ENCODE data around the gene IL20.

The IL20 gene

DNA sequence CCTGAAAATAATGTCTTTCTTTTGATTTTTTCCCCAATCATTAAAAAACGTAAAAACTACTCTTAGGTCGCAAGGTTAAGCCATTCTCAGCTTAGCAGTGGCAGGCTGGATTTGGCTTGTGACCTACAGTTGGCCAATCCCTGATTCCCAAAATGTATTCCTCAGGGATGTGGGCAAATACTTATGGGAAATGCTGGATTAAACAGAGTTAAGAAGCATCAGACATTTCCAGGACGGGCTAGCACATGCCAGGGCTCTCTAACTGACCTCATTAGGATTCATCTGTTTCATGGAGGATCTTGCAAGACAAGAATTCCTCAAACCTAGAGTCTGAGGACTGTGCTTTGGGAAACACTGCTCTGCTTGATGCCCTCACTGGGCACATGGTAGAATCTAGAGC lies 30.8 kb downstream of the IL20 start:
- Histone ChIP-seq H3K27ac (ENCODE audit: low read length) (no peak overlapping the region), H3K9ac (ENCODE audit: low read length) (no peak overlapping the region)

DNA sequence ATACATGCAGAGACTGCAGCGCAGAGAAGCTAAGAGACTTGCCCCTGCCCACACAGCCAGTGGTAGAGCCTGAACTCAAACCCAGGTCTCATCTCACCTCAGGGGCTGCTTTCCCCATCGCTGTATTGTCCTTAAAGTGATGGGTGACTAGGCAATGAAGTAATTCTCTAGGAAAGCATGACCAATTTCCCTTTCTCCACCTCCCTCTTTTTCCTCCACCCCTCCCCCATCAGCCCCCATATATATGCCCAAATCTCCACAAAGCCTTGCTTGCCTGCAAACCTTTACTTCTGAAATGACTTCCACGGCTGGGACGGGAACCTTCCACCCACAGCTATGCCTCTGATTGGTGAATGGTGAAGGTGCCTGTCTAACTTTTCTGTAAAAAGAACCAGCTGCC lies 31.8 kb downstream of the IL20 start, which contains the start of gene IL24:
TSS of gene IL24 (plus strand) at position 269 of the 400 bp plus-strand sequence. CDS start 390 bp downstream, outside the sequence.
- no peaks in the 10 kb centered on the region for H3K9me3 ChIP-seq (ENCODE audit: control insufficient read depth, low read depth, low read length)
- no peaks in the 10 kb centered on the region for H3K27me3 ChIP-seq (ENCODE audit: control insufficient read depth, insufficient read depth, low read length)
- H3K27ac ChIP-seq (ENCODE audit: low read length) = no peak within 1 kb of the TSS
- no peaks in the 10 kb centered on the region for H3K36me3 ChIP-seq (ENCODE audit: control insufficient read depth, low read depth, low read length)
- no peaks in the 10 kb centered on the region for H3K4me1 ChIP-seq (ENCODE audit: control insufficient read depth, low read depth, low read length)
- no peak within 1 kb of the TSS for H3K4me3 ChIP-seq (ENCODE audit: low read length)
- no peak within 1 kb of the TSS for H3K9ac ChIP-seq (ENCODE audit: low read length)

More for the DNA sequence above, 30.8 kb downstream of the IL20 start:
- Histone ChIP-seq H3K4me1 (ENCODE audit: control insufficient read depth, low read depth, low read length) (no peaks in the 10 kb centered on the region), H3K4me3 (ENCODE audit: low read length) (no peak overlapping the region), H3K36me3 (ENCODE audit: control insufficient read depth, low read depth, low read length) (no peaks in the 10 kb centered on the region), H3K9me3 (ENCODE audit: control insufficient read depth, low read depth, low read length) (no peaks in the 10 kb centered on the region), H3K27me3 (ENCODE audit: control insufficient read depth, insufficient read depth, low read length) (no peaks in the 10 kb centered on the region)

DNA sequence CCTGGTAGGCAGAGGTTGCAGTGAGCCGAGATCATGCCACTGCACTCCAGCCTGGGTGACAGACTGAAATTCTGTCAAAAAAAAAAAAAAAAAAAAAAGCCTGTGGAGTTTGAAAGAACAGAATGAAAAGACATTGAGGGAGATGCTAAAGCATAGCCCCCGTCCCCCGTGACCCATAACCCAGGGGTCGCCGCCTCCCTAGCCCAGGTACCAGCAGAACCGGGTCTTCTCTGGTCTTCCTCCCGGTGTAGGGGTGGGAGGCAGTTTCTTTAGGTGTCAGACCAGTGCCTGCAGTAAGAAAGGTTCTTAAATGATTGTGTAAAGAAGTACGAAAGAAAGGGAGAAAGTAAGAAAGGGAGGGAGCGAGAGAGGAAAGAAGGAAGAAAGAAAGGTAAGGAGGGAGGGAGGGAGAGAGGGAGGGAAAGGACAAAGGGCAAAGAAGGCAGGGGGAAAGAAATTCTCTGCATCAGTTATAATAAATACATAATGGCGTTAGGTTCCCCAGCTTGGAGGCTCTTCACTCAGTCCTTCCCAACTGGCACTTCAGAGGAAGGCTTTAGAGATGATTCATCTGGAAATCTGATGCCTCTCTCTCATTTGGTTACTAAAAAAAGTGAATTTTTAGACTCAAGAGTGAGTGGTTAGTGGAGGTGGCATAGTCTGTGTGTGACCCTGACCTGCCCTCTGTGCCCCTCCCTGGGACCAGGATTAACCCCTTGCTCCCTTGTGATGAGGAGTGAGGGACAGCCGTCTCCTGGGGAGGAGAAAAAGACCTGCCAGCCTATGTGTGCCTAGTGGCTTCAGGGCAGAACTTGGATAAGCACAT lies 32.9 kb downstream of the IL20 start:
- Histone ChIP-seq H3K27me3 (ENCODE audit: control insufficient read depth, insufficient read depth, low read length) (no peaks in the 10 kb centered on the region), H3K36me3 (ENCODE audit: control insufficient read depth, low read depth, low read length) (no peaks in the 10 kb centered on the region), H3K4me3 (ENCODE audit: low read length) (no peak overlapping the region), H3K27ac (ENCODE audit: low read length) (no peak overlapping the region), H3K4me1 (ENCODE audit: control insufficient read depth, low read depth, low read length) (no peaks in the 10 kb centered on the region), H3K9me3 (ENCODE audit: control insufficient read depth, low read depth, low read length) (no peaks in the 10 kb centered on the region), H3K9ac (ENCODE audit: low read length) (no peak overlapping the region)

DNA sequence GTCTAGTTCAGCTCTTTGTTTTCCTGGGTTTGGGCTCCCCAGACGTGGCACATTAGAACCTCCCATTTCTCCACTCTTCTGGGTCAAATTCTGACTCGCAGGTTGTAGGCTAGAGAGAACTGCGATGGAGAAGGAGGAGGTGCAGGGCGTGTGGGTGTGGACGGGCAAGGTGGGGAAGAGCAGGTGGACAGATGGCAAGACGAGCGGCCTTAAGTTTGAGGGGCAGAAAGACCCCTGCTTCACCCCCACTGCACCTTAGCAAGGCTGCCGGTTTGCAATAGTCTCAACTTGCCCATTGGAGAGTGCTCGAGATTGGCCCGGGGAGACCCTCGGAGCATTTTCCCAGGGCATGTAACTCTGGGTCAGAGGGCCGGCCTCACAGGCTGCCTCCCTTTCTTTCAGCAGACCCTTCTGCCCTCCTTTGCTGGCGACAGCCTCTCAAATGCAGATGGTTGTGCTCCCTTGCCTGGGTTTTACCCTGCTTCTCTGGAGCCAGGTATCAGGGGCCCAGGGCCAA lies 33.5 kb downstream of the IL20 start:
- Histone ChIP-seq H3K27ac (ENCODE audit: low read length) (no peak overlapping the region), H3K9me3 (ENCODE audit: control insufficient read depth, low read depth, low read length) (no peaks in the 10 kb centered on the region), H3K4me1 (ENCODE audit: control insufficient read depth, low read depth, low read length) (no peaks in the 10 kb centered on the region), H3K27me3 (ENCODE audit: control insufficient read depth, insufficient read depth, low read length) (no peaks in the 10 kb centered on the region), H3K36me3 (ENCODE audit: control insufficient read depth, low read depth, low read length) (no peaks in the 10 kb centered on the region), H3K4me3 (ENCODE audit: low read length) (no peak overlapping the region), H3K9ac (ENCODE audit: low read length) (no peak overlapping the region)

DNA sequence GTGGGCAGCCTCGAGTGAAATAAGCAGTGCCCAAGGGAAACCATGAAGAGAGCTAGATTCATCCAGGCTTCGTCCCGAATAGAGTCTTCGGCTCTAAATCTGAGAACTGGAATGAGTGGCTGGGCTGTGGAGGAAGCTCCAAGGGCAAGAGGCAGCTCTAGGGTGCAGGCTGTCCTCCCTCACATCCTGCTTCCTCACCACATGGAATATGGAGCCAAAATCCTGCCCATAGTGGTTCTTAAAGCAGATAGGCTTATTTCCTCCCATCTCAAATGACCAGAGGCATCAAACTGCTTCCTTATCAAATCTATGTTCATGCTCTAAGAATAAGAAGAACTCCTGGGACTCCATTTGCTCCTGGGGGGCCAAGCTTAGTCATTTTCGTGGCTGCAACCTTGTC lies 34.3 kb downstream of the IL20 start:
- no peaks in the 10 kb centered on the region for H3K4me1 ChIP-seq (ENCODE audit: control insufficient read depth, low read depth, low read length)

DNA sequence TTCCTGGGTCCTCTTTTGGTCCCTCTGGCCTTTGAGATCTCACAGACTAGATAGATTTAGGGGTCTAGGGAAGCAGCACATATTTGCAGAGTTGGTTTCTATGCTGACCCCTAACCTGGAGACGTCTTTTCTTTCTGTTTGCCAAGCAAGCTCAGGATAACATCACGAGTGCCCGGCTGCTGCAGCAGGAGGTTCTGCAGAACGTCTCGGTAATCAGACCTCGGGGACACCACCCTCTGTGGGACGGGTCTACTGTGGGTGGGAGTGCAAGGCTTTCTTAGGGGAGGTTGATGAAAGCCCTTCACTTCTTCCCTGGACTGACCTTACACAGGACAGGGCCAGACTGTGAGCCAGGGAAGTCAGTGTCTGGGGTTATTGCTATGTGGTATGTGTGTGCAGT lies 34.7 kb downstream of the IL20 start:
- Histone ChIP-seq H3K9me3 (ENCODE audit: control insufficient read depth, low read depth, low read length) (no peaks in the 10 kb centered on the region), H3K4me1 (ENCODE audit: control insufficient read depth, low read depth, low read length) (no peaks in the 10 kb centered on the region), H3K36me3 (ENCODE audit: control insufficient read depth, low read depth, low read length) (no peaks in the 10 kb centered on the region), H3K27ac (ENCODE audit: low read length) (no peak overlapping the region), H3K27me3 (ENCODE audit: control insufficient read depth, insufficient read depth, low read length) (no peaks in the 10 kb centered on the region), H3K9ac (ENCODE audit: low read length) (no peak overlapping the region), H3K4me3 (ENCODE audit: low read length) (no peak overlapping the region)

More for the DNA sequence above, 34.3 kb downstream of the IL20 start:
- H3K4me3 ChIP-seq (ENCODE audit: low read length) = no peak overlapping the region
- H3K9me3 ChIP-seq (ENCODE audit: control insufficient read depth, low read depth, low read length) = no peaks in the 10 kb centered on the region
- no peak overlapping the region for H3K27ac ChIP-seq (ENCODE audit: low read length)
- H3K9ac ChIP-seq (ENCODE audit: low read length) = no peak overlapping the region
- no peaks in the 10 kb centered on the region for H3K36me3 ChIP-seq (ENCODE audit: control insufficient read depth, low read depth, low read length)
- H3K27me3 ChIP-seq (ENCODE audit: control insufficient read depth, insufficient read depth, low read length) = no peaks in the 10 kb centered on the region

DNA sequence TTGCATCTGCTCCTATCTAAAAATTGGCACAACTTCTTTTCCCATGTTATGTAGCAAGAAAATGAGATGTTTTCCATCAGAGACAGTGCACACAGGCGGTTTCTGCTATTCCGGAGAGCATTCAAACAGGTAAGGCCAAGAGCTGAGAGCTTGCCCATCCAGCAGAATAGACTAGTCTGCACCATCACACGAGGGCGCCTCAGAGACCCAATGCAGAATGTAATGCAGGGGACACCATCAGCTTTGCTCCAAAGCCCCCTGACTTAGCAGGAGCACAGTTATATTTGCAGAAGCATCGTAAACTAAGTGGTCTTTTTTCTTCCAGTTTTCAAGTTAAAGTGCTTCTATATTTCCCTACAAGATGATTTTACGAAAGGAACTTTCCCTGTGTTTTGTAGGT lies 36.5 kb downstream of the IL20 start:
- Histone ChIP-seq H3K27ac (ENCODE audit: low read length) (no peak overlapping the region), H3K9me3 (ENCODE audit: control insufficient read depth, low read depth, low read length) (no peaks in the 10 kb centered on the region), H3K4me1 (ENCODE audit: control insufficient read depth, low read depth, low read length) (no peaks in the 10 kb centered on the region), H3K36me3 (ENCODE audit: control insufficient read depth, low read depth, low read length) (no peaks in the 10 kb centered on the region), H3K9ac (ENCODE audit: low read length) (no peak overlapping the region), H3K4me3 (ENCODE audit: low read length) (no peak overlapping the region), H3K27me3 (ENCODE audit: control insufficient read depth, insufficient read depth, low read length) (peaks cover 3% of the 10 kb centered on the region)

DNA sequence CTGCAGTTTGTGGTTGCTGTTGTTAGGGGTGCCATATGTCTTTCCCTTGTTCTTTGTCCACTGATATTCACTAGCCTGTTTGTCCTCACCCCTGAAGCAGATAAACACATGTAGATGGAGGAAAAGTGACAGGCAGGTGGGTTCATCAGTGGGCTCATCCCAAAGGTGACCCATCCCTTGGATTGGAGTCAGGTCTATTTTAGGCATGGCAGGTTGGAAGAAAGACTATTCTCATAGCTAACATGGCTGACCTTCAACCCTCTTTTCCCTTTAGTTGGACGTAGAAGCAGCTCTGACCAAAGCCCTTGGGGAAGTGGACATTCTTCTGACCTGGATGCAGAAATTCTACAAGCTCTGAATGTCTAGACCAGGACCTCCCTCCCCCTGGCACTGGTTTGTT lies 37.3 kb downstream of the IL20 start:
- H3K27me3 ChIP-seq (ENCODE audit: control insufficient read depth, insufficient read depth, low read length) = peaks cover 9% of the 10 kb centered on the region
- no peak overlapping the region for H3K9ac ChIP-seq (ENCODE audit: low read length)
- no peaks in the 10 kb centered on the region for H3K9me3 ChIP-seq (ENCODE audit: control insufficient read depth, low read depth, low read length)
- no peaks in the 10 kb centered on the region for H3K4me1 ChIP-seq (ENCODE audit: control insufficient read depth, low read depth, low read length)
- no peaks in the 10 kb centered on the region for H3K36me3 ChIP-seq (ENCODE audit: control insufficient read depth, low read depth, low read length)
- no peak overlapping the region for H3K4me3 ChIP-seq (ENCODE audit: low read length)
- no peak overlapping the region for H3K27ac ChIP-seq (ENCODE audit: low read length)

DNA sequence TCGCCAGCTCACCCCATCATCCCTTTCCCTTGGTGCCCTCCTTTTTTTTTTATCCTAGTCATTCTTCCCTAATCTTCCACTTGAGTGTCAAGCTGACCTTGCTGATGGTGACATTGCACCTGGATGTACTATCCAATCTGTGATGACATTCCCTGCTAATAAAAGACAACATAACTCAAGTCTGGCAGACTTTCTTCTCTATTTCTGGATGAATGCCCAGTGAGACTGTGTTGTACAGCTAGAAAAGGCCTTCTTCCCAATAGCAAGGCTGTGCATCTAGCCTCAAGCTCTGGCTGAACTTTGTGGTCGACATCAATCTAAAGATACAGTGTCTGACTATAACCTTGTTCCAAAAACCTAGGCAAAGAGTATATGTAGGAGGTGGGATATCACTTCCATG lies 38.3 kb downstream of the IL20 start:
- Histone ChIP-seq H3K9me3 (ENCODE audit: control insufficient read depth, low read depth, low read length) (no peaks in the 10 kb centered on the region), H3K9ac (ENCODE audit: low read length) (no peak overlapping the region), H3K27me3 (ENCODE audit: control insufficient read depth, insufficient read depth, low read length) (peaks cover 19% of the 10 kb centered on the region), H3K4me3 (ENCODE audit: low read length) (no peak overlapping the region), H3K27ac (ENCODE audit: low read length) (no peak overlapping the region), H3K36me3 (ENCODE audit: control insufficient read depth, low read depth, low read length) (no peaks in the 10 kb centered on the region), H3K4me1 (ENCODE audit: control insufficient read depth, low read depth, low read length) (peaks cover under 1% of the 10 kb centered on the region)

DNA sequence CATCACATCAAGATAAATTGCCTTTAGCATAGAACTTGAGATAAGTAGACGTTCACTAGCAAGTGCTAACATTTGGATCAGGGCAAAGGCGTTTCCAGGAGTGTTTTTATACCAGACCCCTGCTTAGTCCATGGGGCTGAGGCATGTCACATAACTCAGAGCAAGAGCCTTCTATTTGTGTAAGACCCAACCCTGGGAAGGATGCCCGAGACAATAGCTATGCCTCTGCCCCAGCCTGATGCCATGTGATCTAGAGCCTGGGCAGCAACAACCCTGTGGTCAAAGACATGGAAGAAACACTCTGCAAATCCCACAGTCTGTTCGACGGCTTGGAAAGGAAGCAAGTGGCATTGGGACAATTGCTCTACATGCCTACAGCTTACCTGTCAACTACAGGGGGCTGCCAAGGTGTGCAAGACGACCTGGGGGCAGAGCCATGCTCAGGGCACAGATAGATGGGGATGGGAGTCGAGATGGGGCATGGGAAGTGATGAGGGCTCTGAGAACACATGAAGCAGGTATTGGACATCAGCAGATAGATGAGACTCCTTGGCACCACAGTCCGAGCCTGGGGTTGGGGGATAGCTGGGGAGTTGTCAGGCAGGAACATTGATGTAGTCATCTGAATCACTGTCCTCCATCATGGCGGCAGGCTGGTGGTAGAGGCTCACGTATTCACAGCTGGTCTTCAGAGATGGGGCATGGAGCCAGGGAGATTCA lies 39.2 kb downstream of the IL20 start:
- Histone ChIP-seq H3K4me1 (ENCODE audit: control insufficient read depth, low read depth, low read length) (peaks cover 4% of the 10 kb centered on the region), H3K4me3 (ENCODE audit: low read length) (no peak overlapping the region), H3K36me3 (ENCODE audit: control insufficient read depth, low read depth, low read length) (no peaks in the 10 kb centered on the region), H3K9ac (ENCODE audit: low read length) (no peak overlapping the region), H3K9me3 (ENCODE audit: control insufficient read depth, low read depth, low read length) (no peaks in the 10 kb centered on the region), H3K27ac (ENCODE audit: low read length) (no peak overlapping the region), H3K27me3 (ENCODE audit: control insufficient read depth, insufficient read depth, low read length) (peaks cover 28% of the 10 kb centered on the region)

DNA sequence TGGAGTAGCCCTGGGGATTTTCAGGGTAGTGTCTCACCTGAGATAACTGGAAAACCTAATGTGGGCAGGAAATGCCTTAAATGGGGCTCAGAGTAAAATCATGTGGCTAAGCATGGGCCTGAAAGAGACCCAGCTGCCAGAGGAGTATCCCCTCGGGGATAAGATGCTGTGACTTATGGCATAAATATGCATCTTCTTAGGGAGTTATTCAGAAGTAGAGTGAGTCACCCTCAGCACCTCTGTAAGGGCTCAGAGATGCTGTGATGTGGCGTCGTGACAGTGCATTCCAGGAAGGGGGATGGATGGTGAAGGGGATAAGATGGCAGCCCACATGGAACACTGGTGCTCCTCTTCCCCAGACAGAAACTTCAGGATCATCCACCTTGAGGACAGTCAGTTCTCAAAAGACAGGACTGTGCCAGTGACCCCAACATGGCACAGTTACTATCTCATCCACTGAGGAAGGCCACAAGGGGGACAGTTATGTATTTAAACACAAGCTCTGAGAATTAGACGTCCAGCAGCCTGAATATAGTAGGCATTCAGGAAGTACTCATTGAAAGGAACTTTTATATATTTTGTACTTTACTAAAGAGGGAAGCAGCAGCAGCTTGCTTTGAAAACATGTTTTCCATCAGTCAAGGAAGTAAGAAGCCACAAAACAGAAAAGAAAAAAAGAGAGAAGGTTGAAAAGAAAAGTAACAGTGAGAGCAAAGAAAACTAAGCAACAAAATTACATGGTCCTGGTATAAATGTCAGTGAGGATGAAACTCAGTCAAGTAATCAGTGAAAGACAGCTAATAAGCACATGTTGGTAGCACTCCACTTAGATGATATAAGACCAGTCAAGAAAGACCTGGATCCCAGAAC lies 40.1 kb downstream of the IL20 start:
- Histone ChIP-seq H3K4me3 (ENCODE audit: low read length) (no peak overlapping the region), H3K36me3 (ENCODE audit: control insufficient read depth, low read depth, low read length) (no peaks in the 10 kb centered on the region), H3K27me3 (ENCODE audit: control insufficient read depth, insufficient read depth, low read length) (peaks cover 37% of the 10 kb centered on the region), H3K27ac (ENCODE audit: low read length) (no peak overlapping the region), H3K9ac (ENCODE audit: low read length) (no peak overlapping the region), H3K9me3 (ENCODE audit: control insufficient read depth, low read depth, low read length) (no peaks in the 10 kb centered on the region), H3K4me1 (ENCODE audit: control insufficient read depth, low read depth, low read length) (peaks cover 4% of the 10 kb centered on the region)
